ENCODE data around the gene DUSP28.
"Not testable (repeated sequence)": the region's sequence is repeated elsewhere in the genome, so short reads cannot be mapped to it uniquely, and the experiment has no call there.

Gene DUSP28

GRCh38 chr2:240560480-240561324 lies 545 bp downstream of the DUSP28 start:
- H3K27me3 Mint-ChIP-seq = no peaks in the 10 kb centered on the region
- H3K4me3 Mint-ChIP-seq = peak overlapping the region; percentile 82
- DNase-seq = peak; percentile 100
- H3K9me3 Mint-ChIP-seq = no peaks in the 10 kb centered on the region
- peak overlapping the region; percentile 90 for H3K27ac Mint-ChIP-seq
- peaks cover 79% of the 10 kb centered on the region for H3K4me1 Mint-ChIP-seq
- CTCF ChIA-PET = interaction anchor here (1.5 to 7.9 kb wide), 2 partner anchors 24 to 46 kb away, joined by 4 to 100 read pairs; partner anchors contain the start of gene CAPN10
- peaks cover 58% of the 10 kb centered on the region for H3K36me3 Mint-ChIP-seq

- peak; percentile 27 for DNase-seq
- peaks cover 78% of the 10 kb centered on the region for H3K4me1 Mint-ChIP-seq
- CTCF ChIA-PET = interaction anchor here (0.7 to 7.9 kb wide), 3 partner anchors 23 to 48 kb away, joined by 3 to 100 read pairs (median 4); partner anchors contain the start of gene CAPN10
- peaks cover 57% of the 10 kb centered on the region for H3K36me3 Mint-ChIP-seq
- H3K9me3 Mint-ChIP-seq = no peaks in the 10 kb centered on the region
- H3K27me3 Mint-ChIP-seq = no peaks in the 10 kb centered on the region
- H3K4me3 Mint-ChIP-seq = peak overlapping the region; percentile 82
- peak overlapping the region; percentile 90 for H3K27ac Mint-ChIP-seq
Observed at GRCh38 chr2:240561325-240561971, 1.3 kb downstream of the DUSP28 start.

GRCh38 chr2:240563231-240563630 lies 3.1 kb downstream of the DUSP28 start:
- H3K4me3 Mint-ChIP-seq, H3K27ac Mint-ChIP-seq, H3K27me3 Mint-ChIP-seq, H3K9me3 Mint-ChIP-seq: not testable (repeated sequence)
- Mint-ChIP-seq H3K4me1 (peaks cover 71% of the 10 kb centered on the region), H3K36me3 (peaks cover 51% of the 10 kb centered on the region)
- CTCF ChIA-PET = interaction anchor here (1.2 to 7.9 kb wide), 2 partner anchors 21 to 49 kb away, joined by 4 to 100 read pairs; partner anchors contain the start of gene CAPN10
- DNase-seq = peak; percentile 7

- DNase-seq = peak; percentile 15
- peak overlapping the region; percentile 95 for H3K27ac Mint-ChIP-seq
- H3K4me1 Mint-ChIP-seq = peaks cover 63% of the 10 kb centered on the region
- no peaks in the 10 kb centered on the region for H3K27me3 Mint-ChIP-seq
- peaks cover 43% of the 10 kb centered on the region for H3K36me3 Mint-ChIP-seq
- peak overlapping the region; percentile 91 for H3K4me3 Mint-ChIP-seq
- H3K9me3 Mint-ChIP-seq = no peaks in the 10 kb centered on the region
- CTCF ChIA-PET = interaction anchor here (1.2 to 7.9 kb wide), 5 partner anchors 12 to 57 kb away, joined by 4 to 100 read pairs (median 10); partner anchors contain the start of gene CAPN10
Observed at GRCh38 chr2:240563951-240564560, 3.9 kb downstream of the DUSP28 start.

- peak overlapping the region; percentile 95 for H3K27ac Mint-ChIP-seq
- no peaks in the 10 kb centered on the region for H3K27me3 Mint-ChIP-seq
- CTCF ChIA-PET = interaction anchor here (0.9 to 7.9 kb wide), 5 partner anchors 13 to 57 kb away, joined by 3 to 100 read pairs (median 10); partner anchors contain the start of gene CAPN10
- no peaks in the 10 kb centered on the region for H3K9me3 Mint-ChIP-seq
- H3K36me3 Mint-ChIP-seq = peaks cover 44% of the 10 kb centered on the region
- peak; percentile 57 for DNase-seq
- peak overlapping the region; percentile 91 for H3K4me3 Mint-ChIP-seq
- peaks cover 62% of the 10 kb centered on the region for H3K4me1 Mint-ChIP-seq
Observed at GRCh38 chr2:240564561-240565332, 4.6 kb downstream of the DUSP28 start.

- CTCF ChIA-PET = interaction anchor here (0.8 to 7.9 kb wide), 10 partner anchors 9 to 64 kb away, joined by 3 to 100 read pairs (median 6); partner anchors contain the start of gene CAPN10
- DNase-seq = peak; percentile 95
- H3K4me1 Mint-ChIP-seq = peaks cover 67% of the 10 kb centered on the region
- no peaks in the 10 kb centered on the region for H3K27me3 Mint-ChIP-seq
- peak overlapping the region; percentile 91 for H3K4me3 Mint-ChIP-seq
- H3K36me3 Mint-ChIP-seq = peaks cover 50% of the 10 kb centered on the region
- H3K27ac Mint-ChIP-seq = peak overlapping the region; percentile 95
- no peaks in the 10 kb centered on the region for H3K9me3 Mint-ChIP-seq
Observed at GRCh38 chr2:240565333-240566202, 5.4 kb downstream of the DUSP28 start.

GRCh38 chr2:240566203-240567136 lies 6.3 kb downstream of the DUSP28 start:
- Mint-ChIP-seq H3K27ac (peak overlapping the region; percentile 95), H3K27me3 (no peaks in the 10 kb centered on the region), H3K36me3 (peaks cover 56% of the 10 kb centered on the region), H3K4me3 (peak overlapping the region; percentile 92), H3K9me3 (no peaks in the 10 kb centered on the region), H3K4me1 (peaks cover 72% of the 10 kb centered on the region)
- CTCF ChIA-PET = interaction anchor here (0.8 to 7.9 kb wide), 8 partner anchors 10 to 56 kb away, joined by 3 to 100 read pairs (median 7); partner anchors contain the start of gene CAPN10
- peak; percentile 98 for DNase-seq

GRCh38 chr2:240567137-240567871 lies 7.1 kb downstream of the DUSP28 start:
- peak overlapping the region; percentile 95 for H3K27ac Mint-ChIP-seq
- no peaks in the 10 kb centered on the region for H3K27me3 Mint-ChIP-seq
- DNase-seq = peak; percentile 48
- H3K9me3 Mint-ChIP-seq = no peaks in the 10 kb centered on the region
- H3K4me3 Mint-ChIP-seq = peak overlapping the region; percentile 92
- peaks cover 51% of the 10 kb centered on the region for H3K36me3 Mint-ChIP-seq
- H3K4me1 Mint-ChIP-seq = peaks cover 69% of the 10 kb centered on the region
- CTCF ChIA-PET = interaction anchor here (1.4 to 7.9 kb wide), 5 partner anchors 10 to 56 kb away, joined by 4 to 100 read pairs (median 7); partner anchors contain the start of gene CAPN10

- Mint-ChIP-seq H3K9me3 (no peaks in the 10 kb centered on the region), H3K4me1 (peaks cover 63% of the 10 kb centered on the region)
Observed at GRCh38 chr2:240567872-240568677, 7.9 kb downstream of the DUSP28 start, which contains the start of gene RNPEPL1. TSS of gene RNPEPL1 (plus strand) at chr2:240568484. CDS start at chr2:240568587, 103 bp downstream.

GRCh38 chr2:240568678-240569522 lies 8.7 kb downstream of the DUSP28 start:
- H3K36me3 Mint-ChIP-seq = peaks cover 37% of the 10 kb centered on the region
- H3K4me1 Mint-ChIP-seq = peaks cover 54% of the 10 kb centered on the region

More at GRCh38 chr2:240567872-240568677, 7.9 kb downstream of the DUSP28 start, which contains the start of gene RNPEPL1:
- CTCF ChIA-PET = interaction anchor here (0.9 to 7.9 kb wide), 4 partner anchors 12 to 54 kb away, joined by 3 to 100 read pairs (median 10); partner anchors contain the start of gene CAPN10
- peak; percentile 64 for DNase-seq
- peak within 1 kb of the TSS; percentile 95 for H3K27ac Mint-ChIP-seq
- H3K27me3 Mint-ChIP-seq = no peaks in the 10 kb centered on the region
- H3K4me3 Mint-ChIP-seq = peak within 1 kb of the TSS; percentile 92
- H3K36me3 Mint-ChIP-seq = peaks cover 43% of the 10 kb centered on the region

More at GRCh38 chr2:240568678-240569522, 8.7 kb downstream of the DUSP28 start:
- H3K27ac Mint-ChIP-seq = peak overlapping the region; percentile 89
- H3K27me3 Mint-ChIP-seq = no peaks in the 10 kb centered on the region
- no peaks in the 10 kb centered on the region for H3K9me3 Mint-ChIP-seq
- peak overlapping the region; percentile 89 for H3K4me3 Mint-ChIP-seq
- DNase-seq = peak; percentile 69
- CTCF ChIA-PET = interaction anchor here (0.9 to 3.5 kb wide), 4 partner anchors 11 to 104 kb away, joined by 3 to 14 read pairs (median 4); partner anchors contain the start of gene CAPN10
